HG03025 (cell line): ENCODE data around the gene EPN2.

Experiments
- ATAC-seq: cut with Tn5 transposase; IDR thresholded peaks from one replicate; pipeline ENCODE4 v1.9.1; 2021; ENCODE audit warnings: mild to moderate bottlenecking, moderate library complexity; ENCODE audit not compliant: unreplicated experiment, low FRiP score

The EPN2 gene

DNA sequence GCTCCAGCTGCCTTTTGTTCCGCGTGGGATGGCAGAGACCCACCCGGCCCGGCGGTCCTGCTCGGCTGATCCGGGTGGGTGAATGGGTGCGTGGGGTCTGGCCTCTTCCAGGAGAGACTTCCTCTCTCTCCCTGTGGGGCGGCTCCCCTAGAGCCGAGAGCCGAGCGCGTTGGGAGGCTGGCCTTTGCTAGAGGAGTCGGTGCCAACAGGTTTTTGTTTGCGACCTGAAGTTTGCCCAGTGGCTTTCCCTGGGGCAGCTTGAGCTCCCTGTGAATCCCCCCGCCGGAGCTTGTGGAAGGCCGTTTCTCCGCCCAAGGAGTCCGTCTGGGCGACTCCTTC is 970 bp downstream of the EPN2 start:
- no peak for ATAC-seq

- ATAC-seq: no peak
These were observed 2.4 kb downstream of the EPN2 start for GRCh38 chr17:19239544-19239943.

GRCh38 chr17:19242323-19242722 is 5.2 kb downstream of the EPN2 start:
- ATAC-seq: no peak

DNA sequence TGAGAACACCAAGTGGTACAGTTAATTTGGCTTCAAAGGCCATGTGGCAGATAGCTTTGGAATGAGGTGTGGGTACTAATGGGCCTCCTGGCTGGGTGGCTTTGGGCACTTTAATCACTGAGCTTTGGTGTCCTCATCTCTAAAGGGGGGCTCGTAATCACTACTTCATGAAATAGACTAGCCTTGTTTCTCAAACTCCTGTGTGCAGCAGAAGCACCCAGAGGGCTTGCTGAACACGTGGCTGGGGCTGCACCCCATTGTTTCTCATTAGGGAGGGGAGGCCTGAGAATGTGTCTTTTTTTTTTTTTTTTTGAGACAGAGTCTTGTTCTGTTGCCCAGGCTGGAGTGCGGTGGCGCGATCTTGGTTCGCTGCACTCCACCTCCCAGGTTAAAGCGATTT is 5.8 kb downstream of the EPN2 start:
- ATAC-seq: no peak

- no peak for ATAC-seq
These were observed 6.7 kb downstream of the EPN2 start for GRCh38 chr17:19243838-19244237.

DNA sequence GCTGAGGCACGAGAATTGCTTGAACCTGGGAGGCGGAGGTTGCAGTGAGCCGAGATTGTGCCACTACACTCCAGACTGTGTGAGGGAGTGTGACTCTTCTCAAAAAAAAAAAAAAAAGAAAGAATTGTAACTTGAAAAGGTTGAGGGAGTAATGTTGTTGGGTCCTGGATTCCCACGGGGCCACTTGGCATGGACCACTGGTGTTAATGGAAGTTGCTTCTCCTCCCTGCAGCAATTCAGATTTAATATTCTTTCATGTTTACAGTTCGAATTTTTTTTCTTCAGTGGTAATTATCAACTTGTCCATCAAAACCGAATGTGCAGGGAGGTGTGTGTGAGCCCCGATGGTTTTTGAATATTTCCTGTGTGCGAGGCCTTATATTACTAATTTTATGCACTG is 7.2 kb downstream of the EPN2 start:
- no peak for ATAC-seq

- ATAC-seq: no peak
These were observed 7.6 kb downstream of the EPN2 start for GRCh38 chr17:19244781-19245180.

- no peak for ATAC-seq
These were observed 10.3 kb downstream of the EPN2 start for GRCh38 chr17:19247473-19247872.

- ATAC-seq: no peak
These were observed 11.2 kb downstream of the EPN2 start for GRCh38 chr17:19248151-19248927.

GRCh38 chr17:19248928-19249574 is 11.9 kb downstream of the EPN2 start:
- ATAC-seq: no peak

DNA sequence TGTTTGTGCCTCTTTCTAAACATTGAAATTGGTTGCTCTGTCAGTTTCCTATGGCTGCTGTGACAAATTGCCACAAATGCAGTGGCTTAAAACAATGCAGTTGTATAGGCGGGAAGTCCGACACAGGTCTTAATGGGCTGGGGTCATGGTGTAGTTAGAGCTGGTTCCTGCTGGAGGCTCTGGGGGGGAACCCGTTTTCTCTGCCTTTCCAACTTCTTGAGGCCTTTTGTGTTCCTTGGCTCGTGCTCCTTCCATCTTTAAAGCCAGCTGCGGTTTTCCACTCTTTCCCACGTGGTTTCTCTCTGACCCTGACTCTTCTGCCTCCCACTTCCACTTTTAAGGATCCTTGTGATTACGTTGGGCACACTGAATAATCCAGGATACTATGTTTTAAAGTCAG is 12.5 kb downstream of the EPN2 start:
- no peak for ATAC-seq

GRCh38 chr17:19250421-19251173 is 13.4 kb downstream of the EPN2 start:
- no peak for ATAC-seq

DNA sequence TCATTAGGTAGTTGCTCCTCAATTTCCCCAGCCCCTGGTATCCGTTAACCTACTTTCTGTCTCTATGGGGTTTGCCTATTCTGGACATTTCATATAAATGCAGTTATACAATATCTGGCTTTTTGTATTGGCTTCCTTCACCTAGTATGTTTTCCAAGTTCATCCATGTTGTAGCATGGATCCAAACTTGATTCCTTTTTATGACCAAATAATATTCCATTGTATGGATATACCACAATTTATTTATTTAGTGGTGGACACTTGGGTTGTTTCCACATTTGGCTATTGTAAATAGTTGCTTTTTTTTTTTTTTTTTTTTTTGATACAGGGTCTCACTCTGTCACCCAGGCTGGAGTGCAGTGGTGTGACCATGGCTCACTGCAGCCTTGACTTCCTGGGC is 15.9 kb downstream of the EPN2 start:
- no peak for ATAC-seq

DNA sequence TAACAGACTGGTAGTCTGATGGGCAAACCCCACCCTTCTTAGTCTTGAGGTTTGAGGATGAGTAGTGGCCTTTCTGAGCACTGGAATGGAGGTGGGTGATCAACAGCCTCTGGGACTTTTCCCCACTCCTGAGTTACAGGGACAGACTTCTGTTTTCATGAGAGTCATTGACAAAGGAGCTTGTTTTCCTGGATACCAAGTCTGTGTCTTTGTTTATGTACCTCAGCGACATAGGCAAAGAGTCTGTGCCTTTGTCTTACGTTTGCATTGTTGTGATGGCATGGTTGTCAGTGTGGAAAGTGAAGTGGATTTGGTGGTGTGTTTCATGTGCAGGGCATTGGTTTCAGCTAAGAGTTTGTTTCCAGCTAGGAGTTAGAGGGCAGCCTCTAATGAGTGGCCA is 17.5 kb downstream of the EPN2 start:
- ATAC-seq: no peak

GRCh38 chr17:19255279-19255678 is 18.1 kb downstream of the EPN2 start:
- ATAC-seq: no peak

- ATAC-seq: no peak
These were observed 21.2 kb downstream of the EPN2 start for GRCh38 chr17:19258371-19258770.

- no peak for ATAC-seq
These were observed 23.8 kb downstream of the EPN2 start for GRCh38 chr17:19260958-19261357.

DNA sequence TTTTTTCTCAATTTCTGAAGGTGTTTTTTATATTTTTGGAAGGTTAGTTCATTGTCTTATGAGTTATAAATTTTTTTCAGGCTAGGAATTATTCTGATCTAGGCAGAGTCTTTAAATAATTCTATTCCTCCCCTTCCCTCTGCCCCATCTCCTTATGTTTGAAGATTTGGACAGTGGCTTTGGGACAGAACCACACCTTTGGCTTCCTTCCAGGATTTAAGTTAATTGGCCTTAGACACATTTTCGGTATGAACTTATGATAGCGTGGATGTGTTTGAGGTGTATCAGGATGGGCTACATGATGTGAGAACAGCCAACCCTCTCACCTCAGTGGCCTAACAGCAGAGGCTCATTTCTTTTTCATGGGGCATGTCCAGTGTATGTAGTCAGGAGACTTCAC is 24.3 kb downstream of the EPN2 start:
- ATAC-seq: no peak

DNA sequence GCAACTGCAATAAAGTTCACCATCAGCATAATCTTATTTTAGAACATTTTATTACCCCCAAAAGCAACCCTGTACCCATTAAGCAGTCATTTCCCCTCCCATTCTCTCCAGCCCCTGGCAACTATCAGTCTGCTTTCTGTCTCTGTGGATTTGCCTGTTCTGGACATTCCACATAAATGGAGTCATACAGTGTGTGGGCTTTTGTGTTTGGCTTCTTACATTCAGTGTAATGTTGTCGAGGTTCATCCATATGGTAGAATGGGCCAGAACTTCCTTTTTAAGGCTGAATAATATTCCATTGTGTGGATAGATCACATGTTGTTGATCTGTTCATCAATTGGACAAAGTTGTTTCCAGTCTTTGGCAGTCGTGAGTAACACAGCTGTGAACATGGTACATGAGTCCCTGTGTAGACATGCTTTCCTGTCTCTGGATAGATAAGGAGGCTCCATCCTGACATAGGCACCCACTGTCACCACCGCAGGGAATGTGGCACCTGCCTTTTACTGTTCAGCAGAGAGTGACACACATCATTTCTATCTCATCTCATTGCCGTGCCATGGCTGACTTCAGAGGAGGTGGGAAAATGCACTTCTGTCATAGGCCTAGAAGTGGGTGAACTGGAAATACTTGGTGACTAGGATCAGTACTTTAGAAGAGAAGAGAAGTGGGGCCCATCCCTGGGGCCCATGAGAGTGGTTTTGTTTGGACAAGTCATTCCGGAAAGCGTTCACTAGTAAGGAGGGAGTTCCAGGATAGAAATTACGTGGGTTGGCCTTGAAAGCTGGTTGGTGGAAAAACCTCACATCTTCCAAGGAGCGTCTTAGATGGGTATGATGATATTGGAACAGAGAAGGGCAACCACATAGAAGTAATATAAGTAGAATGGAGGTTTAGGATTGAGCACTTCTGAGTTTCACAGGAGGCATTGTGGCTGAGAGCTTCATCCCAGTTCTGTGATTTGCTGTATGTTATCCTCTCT is 25.8 kb downstream of the EPN2 start:
- no peak for ATAC-seq

GRCh38 chr17:19263641-19264051 is 26.5 kb downstream of the EPN2 start:
- ATAC-seq: no peak

- no peak for ATAC-seq
These were observed 27.1 kb downstream of the EPN2 start for GRCh38 chr17:19264268-19264667.
